GM12891 (cell line): ENCODE data around the gene ZYG11A.

ENCODE experiments used
- DNase-seq: peaks from one replicate; pipeline ENCODE4 v3.0.0; 2011; ENCODE audit warnings: low spot score; ENCODE audit not compliant: insufficient read length
- FAIRE-seq: peaks from 2 replicates; lab custom pipeline; 2011; peaks lifted over from hg19 to GRCh38; lab: Jason Lieb, UNC
- PAX5 ChIP-seq: IDR thresholded peaks from 2 replicates; pipeline ENCODE4 v1.6.1; 2011; ENCODE audit warnings: low read length, moderate library complexity, mild to moderate bottlenecking; ENCODE audit not compliant: insufficient read depth, severe bottlenecking
- POLR2A ChIP-seq: IDR thresholded peaks from 2 replicates; pipeline ENCODE4 v1.6.1; 2011; ENCODE audit warnings: low read depth, low read length, control low read depth
- POLR2AphosphoS5 ChIP-seq: IDR thresholded peaks from 2 replicates; pipeline ENCODE4 v1.6.1; 2011; ENCODE audit warnings: low read depth, low read length, control low read depth
- POU2F2 ChIP-seq: IDR thresholded peaks from 2 replicates; pipeline ENCODE4 v1.6.1; 2011; ENCODE audit warnings: low read depth, mild to moderate bottlenecking, control low read depth, low read length, moderate library complexity
- SPI1 ChIP-seq: IDR thresholded peaks from 2 replicates; pipeline ENCODE4 v1.6.1; 2011; ENCODE audit warnings: low read depth, low read length, control low read depth
- TAF1 ChIP-seq: IDR thresholded peaks from 2 replicates; pipeline ENCODE4 v1.6.1; 2011; ENCODE audit warnings: low read depth, low read length, control low read depth

The ZYG11A gene

GRCh38 chr1:52929019-52929418 is 86.5 kb downstream of the ZYG11A start:
- FAIRE-seq (no peak), DNase-seq (no peak)
- TF ChIP-seq TAF1 (no peak), PAX5 (no peak), POLR2A (no peak), SPI1 (no peak), POLR2AphosphoS5 (no peak), POU2F2 (no peak)

GRCh38 chr1:52937433-52938182 is 95.0 kb downstream of the ZYG11A start:
- TF ChIP-seq POLR2A (no peak), PAX5 (no peak), POU2F2 (no peak), TAF1 (no peak), POLR2AphosphoS5 (no peak), SPI1 (no peak)
- FAIRE-seq (no peak), DNase-seq (no peak)

- FAIRE-seq (no peak), DNase-seq (no peak)
- TF ChIP-seq POLR2A = no peak
- no peak for TF ChIP-seq TAF1
- TF ChIP-seq POU2F2 = no peak
- TF ChIP-seq PAX5 = no peak
- no peak for TF ChIP-seq SPI1
- TF ChIP-seq POLR2AphosphoS5 = no peak
Measured at GRCh38 chr1:52938183-52938451, 95.6 kb downstream of the ZYG11A start.

- TF ChIP-seq POLR2A (no peak), SPI1 (no peak)
- DNase-seq (no peak), FAIRE-seq (no peak)
Measured at GRCh38 chr1:52943876-52944416, 101.4 kb downstream of the ZYG11A start.

GRCh38 chr1:52944566-52944965 is 102.0 kb downstream of the ZYG11A start:
- no peak for TF ChIP-seq POU2F2
- TF ChIP-seq PAX5 = no peak
- TF ChIP-seq TAF1 = no peak
- FAIRE-seq (no peak), DNase-seq (no peak)
